ENCODE measurements around the gene KRTAP10-5.

GRCh38 chr21:44552136-44552535, 28.3 kb downstream of the KRTAP10-5 start:
- no peak for TF ChIP-seq PHB2 (IDR thresholded peaks at IDR 0.05; ENCODE audit: low read depth)
- no peak for TF ChIP-seq EZH2 (IDR thresholded peaks at IDR 0.05; ENCODE audit: borderline replicate concordance, low read depth, low read length)
- TF ChIP-seq HDAC2 (IDR thresholded peaks at IDR 0.05) = no peak
- no peak for TF ChIP-seq CTCF (IDR thresholded peaks at IDR 0.05 in 2 of 3, conservative IDR thresholded peaks at IDR 0.05 in 1 of 3; ENCODE audit: insufficient read depth in 2 of 3, low read depth in 1 of 3, low read length in 3 of 3)
- TF ChIP-seq HDGF (IDR thresholded peaks at IDR 0.05) = no peak
- TF ChIP-seq SMARCE1 (IDR thresholded peaks at IDR 0.05) = no peak
- no peak for TF ChIP-seq ZNF507 (tag; conservative IDR thresholded peaks at IDR 0.05)
- no peak for TF ChIP-seq JUND (IDR thresholded peaks at IDR 0.05; ENCODE audit: borderline replicate concordance, low read depth, low read length)
- no peak for TF ChIP-seq JUND (tag; IDR thresholded peaks at IDR 0.05; ENCODE audit: borderline replicate concordance, low read depth, low read length)
- TF ChIP-seq, protein P1, sequence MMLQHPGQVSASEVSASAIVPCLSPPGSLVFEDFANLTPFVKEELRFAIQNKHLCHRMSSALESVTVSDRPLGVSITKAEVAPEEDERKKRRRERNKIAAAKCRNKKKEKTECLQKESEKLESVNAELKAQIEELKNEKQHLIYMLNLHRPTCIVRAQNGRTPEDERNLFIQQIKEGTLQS (IDR thresholded peaks at IDR 0.05) = no peak
- TF ChIP-seq, protein P1 (CRISPR knock-in tag; conservative IDR thresholded peaks at IDR 0.05) = no peak
- TF ChIP-seq RAD21 (CRISPR knock-in tag; conservative IDR thresholded peaks at IDR 0.05 in 1 of 2, IDR thresholded peaks at IDR 0.05 in 1 of 2) = no peak
- no peak for TF ChIP-seq THRAP3 (IDR thresholded peaks at IDR 0.05; ENCODE audit: borderline replicate concordance)
- TF ChIP-seq ZNF24 (IDR thresholded peaks at IDR 0.05) = no peak
- TF ChIP-seq CBX1 (IDR thresholded peaks at IDR 0.05; ENCODE audit: low read depth) = no peak
- TF ChIP-seq NFIC (IDR thresholded peaks at IDR 0.05) = no peak
